T47D (cell line): ENCODE measurements around the gene TEX54.
A peak's percentile ranks its signal among the peaks of the same experiment; 100 is the strongest.
"Not testable (repeated sequence)": the region's sequence is repeated elsewhere in the genome, so short reads cannot be mapped to it uniquely, and the experiment has no call there.

Experiments used
- DNase-seq, 2 experiments: peaks; one replicate each; pipeline versions ENCODE4 v3.0.0 to v3.0.0-alpha.2; 2011 to 2012; ENCODE audit warnings: low read depth in 1 of 2, low spot score in 1 of 2
- JUND ChIP-seq: IDR thresholded peaks from 2 replicates; pipeline ENCODE4 v1.6.1; 2012; ENCODE audit warnings: low read depth
- in situ Hi-C: cut with HindIII; loops from 2 replicates; pipeline ENCODE4 v1.10.0; 2016; ENCODE audit warnings: low sequenced_read_pairs, low pct_unique_long_range_greater_than_20kb

The TEX54 gene

GRCh38 chr11:62839050-62839945 lies 6.7 kb upstream of the TEX54 start, which contains the start of gene WDR74:
WDR74 (minus strand) TSS chr11:62839590; CDS start chr11:62839570, 20 bp downstream.
- TF ChIP-seq JUND = no peak
- DNase-seq = peak; percentile 82 to 96
- in situ Hi-C loops = no loop called here

- no peak for TF ChIP-seq JUND
- in situ Hi-C loops = no loop called here
- no peak for DNase-seq
These were observed 2.7 kb upstream of the TEX54 start for GRCh38 chr11:62835336-62835735.

- TF ChIP-seq JUND = no peak
- DNase-seq = peak; percentile 99
- in situ Hi-C loops = no loop called here
These were observed 913 bp downstream of the TEX54 start, which contains the start of gene STX5 for GRCh38 chr11:62831520-62832335. STX5 (minus strand) TSS chr11:62832051; CDS start chr11:62831243, 808 bp downstream.

- TF ChIP-seq JUND = no peak
- in situ Hi-C loops = no loop called here
- no peak for DNase-seq
These were observed 1.6 kb downstream of the TEX54 start for GRCh38 chr11:62830904-62831519.

GRCh38 chr11:62828130-62828529 lies 4.5 kb downstream of the TEX54 start:
- DNase-seq, in situ Hi-C loops: not testable (repeated sequence)

- in situ Hi-C loops = no loop called here
- no peak for DNase-seq
- TF ChIP-seq JUND = no peak
These were observed 9.0 kb downstream of the TEX54 start for GRCh38 chr11:62823677-62824076.

- in situ Hi-C loops = no loop called here
- DNase-seq = no peak
- TF ChIP-seq JUND = no peak
These were observed 15.5 kb downstream of the TEX54 start for GRCh38 chr11:62817129-62817528.

- in situ Hi-C loops = no loop called here
- no peak for DNase-seq
- TF ChIP-seq JUND = no peak
These were observed 16.1 kb downstream of the TEX54 start for GRCh38 chr11:62816557-62816956.

- in situ Hi-C loops = no loop called here
- TF ChIP-seq JUND = no peak
- DNase-seq = no peak
These were observed 21.0 kb downstream of the TEX54 start for GRCh38 chr11:62811659-62812058.

GRCh38 chr11:62810748-62811147 lies 21.9 kb downstream of the TEX54 start:
- in situ Hi-C loops = no loop called here
- no peak for TF ChIP-seq JUND
- no peak for DNase-seq

- no peak for TF ChIP-seq JUND
- no peak for DNase-seq
- in situ Hi-C loops = no loop called here
These were observed 26.0 kb downstream of the TEX54 start for GRCh38 chr11:62806611-62807121.

GRCh38 chr11:62805961-62806441 lies 26.6 kb downstream of the TEX54 start:
- no peak for DNase-seq
- in situ Hi-C loops = no loop called here
- TF ChIP-seq JUND = no peak
